DMS53 (cell line): ENCODE data around the gene NWD2.

Experiments used
- DNase-seq: peaks from one replicate; lab custom pipeline; 2025; lab: John Stamatoyannopoulos, UW

The NWD2 gene

DNA sequence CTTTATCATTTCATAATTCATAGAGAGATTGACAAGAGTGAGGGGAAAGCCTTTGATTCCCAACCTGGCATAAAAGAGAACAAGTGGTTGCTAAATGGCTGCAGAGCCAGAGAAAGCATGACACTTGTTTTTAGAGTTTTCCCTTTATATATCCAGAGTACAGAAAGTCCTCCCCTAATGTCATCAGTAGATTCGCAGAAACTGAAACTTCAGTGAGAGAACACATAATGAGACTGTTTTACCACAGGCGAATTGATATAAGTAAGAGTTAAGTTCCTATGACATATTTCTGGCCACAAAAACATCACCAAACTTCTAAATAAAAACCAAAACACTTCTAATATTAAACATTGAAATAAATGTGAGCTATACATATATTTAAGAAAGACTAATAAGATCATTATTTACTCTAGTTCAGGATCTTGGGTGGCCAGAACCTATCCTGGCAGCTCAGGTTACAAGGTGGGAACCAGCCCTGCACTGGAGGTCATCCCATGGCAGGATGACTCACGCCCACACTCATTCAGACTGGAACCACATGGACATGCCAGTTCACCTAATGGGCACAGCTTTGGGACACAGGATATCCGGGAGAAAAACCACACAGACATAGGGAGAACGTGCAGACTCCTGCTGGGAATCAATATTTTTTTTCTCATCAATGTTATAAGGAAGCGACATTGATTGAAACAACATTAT is 35.5 kb downstream of the NWD2 start:
- DNase-seq: peak; percentile 81

DNA sequence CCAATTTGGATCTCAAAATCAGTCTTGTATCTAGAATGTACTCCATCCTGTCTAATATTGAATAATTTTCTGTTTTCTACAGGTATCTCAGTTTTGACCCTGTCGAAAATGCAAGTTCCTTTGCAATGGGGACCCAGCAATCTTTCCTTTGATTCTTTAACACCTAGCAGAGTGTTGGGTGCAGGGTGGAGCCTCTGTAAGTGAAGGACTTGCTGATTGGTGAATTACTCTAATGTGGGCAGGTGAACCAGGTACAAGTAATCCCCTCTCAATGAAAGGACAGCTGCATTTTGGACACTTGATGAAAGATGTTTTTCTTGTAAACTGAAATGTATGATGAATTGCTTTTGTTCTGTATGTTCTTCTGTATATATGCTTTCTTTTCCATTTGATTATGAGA is 54.9 kb downstream of the NWD2 start:
- DNase-seq: no peak

DNA sequence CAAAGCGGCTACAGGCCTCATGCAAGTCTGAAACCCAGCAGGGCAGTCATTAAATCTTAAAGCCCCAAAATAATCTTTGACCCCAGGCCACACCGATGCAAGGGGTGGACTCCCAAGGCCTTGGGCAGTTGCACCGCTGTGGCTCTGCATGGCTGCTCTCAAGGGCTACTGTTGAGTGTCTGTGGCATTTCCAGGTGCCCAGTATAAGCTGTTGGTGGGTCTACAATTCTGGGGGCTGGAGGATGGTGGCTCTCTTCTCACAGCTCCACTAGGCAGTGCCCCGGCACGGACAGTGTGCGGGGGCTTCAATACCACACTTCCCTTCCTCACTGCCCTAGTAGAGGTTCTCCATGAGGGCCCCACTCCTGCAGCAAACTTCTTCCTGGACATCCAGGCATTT is 60.1 kb downstream of the NWD2 start:
- no peak for DNase-seq

DNA sequence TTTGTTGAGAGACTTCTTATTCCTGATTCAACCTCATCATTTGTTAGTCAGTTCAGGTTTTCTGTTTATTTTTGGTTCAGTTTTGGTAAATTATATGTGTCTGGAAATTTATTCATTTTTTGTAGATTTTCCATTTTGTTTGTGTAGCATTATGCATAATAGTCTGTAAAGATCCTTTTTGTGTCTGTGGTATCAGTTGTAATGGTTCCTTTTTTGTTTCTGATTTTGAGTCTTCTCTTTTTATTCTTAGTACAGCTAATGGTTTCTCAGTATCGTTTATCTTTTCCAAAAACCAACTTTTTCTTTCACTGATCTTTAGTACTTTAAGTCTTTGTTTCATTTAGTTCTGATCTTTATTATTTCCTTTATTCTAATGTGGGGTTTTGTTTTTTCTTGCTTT is 61.4 kb downstream of the NWD2 start:
- no peak for DNase-seq

DNA sequence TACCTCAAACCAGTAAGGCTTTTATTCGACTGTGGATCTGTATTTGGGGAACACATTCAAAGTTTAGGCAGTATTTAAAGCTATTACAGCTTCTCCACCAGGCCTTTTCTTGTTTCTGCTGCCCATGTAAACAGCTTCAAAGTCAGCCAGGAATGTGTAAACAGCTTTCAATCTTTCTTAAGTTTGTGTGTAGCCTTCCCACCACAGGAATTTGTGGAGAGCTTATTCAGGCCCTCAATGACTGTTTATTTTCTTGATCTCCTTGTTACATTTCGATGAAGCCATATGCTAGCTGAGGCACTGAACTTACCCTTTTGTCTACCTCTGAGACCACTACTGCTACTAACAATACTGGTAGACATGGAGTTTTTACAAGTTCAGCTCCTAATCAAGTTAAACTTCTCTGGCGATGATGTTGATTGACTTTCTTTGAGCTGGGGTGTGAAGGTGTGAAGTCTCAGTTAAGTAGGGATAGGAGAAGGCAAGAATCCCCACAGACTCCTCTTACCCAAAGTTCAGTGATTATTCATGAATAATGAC is 72.6 kb downstream of the NWD2 start:
- peak; percentile 27 for DNase-seq

DNA sequence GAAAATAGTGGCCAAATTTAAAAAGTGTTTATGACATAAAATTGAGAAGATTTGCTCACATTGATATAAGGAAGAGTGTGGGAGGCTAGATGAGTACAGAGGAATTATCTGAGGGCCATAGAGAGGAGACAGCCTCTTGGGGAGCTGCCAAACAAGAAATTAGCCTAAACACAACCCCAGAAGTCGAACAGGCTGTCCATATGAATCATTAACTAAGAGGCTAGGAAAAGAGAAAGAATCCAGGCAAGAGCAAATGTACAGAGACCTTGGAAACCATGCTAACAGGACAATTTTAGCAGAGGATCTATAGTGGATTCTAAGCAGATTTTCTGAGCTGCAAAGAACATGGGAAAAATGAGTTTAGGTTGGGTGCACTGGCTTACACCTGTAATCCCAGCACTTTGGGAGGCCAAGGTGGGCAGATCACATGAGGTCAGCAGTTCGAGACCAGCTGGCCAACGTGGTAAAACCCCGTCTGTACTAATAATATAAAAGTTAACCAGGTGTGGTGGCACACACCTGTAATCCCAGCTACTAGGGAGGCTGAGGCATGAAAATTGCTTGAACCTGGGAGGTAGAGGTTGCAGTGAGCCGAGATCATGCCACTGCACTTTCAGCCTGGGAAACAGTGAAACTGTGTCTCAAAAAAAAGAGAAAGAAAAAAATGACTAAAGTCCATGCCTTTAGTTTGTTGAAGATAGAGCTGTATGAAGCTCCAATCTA is 76.1 kb downstream of the NWD2 start:
- DNase-seq: peak; percentile 31

DNA sequence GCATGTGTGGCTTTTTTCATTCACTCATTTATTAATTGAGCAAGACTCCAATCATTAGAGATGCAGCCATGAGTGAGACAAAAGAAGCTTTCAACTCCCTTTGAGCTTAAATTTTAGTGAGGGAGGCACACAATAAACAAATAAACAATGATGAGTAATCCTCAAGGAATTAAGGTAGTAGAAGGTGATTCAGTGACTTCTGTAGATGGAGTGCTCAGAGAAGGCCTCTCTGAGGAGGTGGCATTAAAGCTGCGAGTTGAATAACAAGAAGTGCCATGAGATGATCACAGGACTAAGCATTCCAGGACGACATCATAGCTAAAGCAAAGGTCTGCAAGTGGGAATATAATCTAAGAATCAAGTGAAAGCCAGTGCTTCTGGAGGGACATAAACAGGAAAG is 77.6 kb downstream of the NWD2 start:
- DNase-seq: peak; percentile 39

DNA sequence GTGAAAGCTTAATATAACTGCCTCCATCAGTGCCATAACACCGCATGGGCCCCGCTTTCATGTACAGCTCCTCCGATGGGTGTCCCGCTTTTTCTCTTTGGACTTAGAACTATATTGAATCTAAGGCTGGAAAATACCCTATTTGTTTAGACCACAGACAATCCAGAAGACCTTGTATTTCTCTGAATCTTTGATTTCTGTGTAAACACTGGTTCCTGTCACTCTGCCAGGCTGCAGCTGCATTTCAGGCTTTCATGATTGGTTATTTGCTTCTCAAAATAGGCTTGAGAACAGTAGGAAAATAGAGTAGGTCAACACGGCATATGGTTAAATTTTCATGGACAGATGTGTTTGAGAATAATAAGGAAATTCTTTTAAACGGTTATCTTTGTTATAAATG is 80.0 kb downstream of the NWD2 start:
- peak; percentile 65 for DNase-seq

DNA sequence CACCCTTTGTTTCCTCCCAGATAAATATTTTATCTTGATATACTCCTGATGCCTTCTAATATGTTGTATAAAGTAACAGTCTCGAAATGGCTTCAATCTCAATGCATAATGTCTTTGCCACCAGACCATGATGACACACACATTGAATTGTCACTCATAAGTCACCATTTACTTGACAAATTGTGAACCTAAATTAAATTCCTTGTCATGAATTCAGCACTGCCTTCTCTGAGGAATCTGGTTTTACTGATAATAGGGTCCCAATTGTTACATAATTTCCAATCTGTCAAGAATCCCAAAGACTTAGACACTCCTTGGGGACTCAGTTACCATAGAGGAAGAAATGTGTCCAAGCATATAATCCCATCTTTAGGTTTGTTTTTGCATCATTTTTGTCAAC is 82.3 kb downstream of the NWD2 start:
- no peak for DNase-seq

DNA sequence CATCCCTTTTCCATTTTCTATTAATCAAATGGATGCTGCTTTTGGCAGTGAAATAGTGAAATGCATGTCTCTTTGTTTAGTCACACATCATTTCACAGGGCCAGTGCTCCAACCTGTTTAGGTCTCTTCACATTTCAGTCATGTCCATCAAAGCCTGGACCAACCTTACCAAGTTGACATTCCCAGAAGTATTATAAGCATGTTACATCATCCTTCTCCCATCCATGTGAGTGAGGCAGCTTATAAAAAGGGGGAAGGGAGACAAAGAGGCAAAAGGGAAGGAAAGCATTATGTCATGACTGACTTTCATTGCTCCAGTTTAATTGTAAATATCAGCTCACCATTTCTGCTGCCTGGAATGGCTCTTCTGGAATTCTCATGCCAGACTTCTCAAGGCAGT is 94.4 kb downstream of the NWD2 start:
- DNase-seq: peak; percentile 99

DNA sequence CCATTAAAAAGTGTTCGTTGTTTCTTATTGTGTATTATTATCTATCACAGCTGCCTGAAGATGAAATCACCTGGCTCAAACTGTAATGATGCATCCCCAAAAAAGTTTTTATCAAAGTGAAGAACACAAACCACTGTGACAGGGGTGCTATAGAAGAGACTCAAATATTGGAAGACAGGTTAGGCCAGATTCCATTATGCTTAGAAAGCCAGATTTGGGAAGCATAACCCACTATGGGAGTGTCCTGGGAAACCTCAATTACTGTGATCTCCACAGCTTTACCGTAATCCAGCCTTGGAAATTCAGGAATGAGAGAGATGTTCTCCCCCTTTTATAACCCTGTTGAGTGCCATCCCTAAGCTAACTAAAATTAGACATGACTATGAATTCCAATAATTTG is 114.2 kb downstream of the NWD2 start:
- DNase-seq: no peak

DNA sequence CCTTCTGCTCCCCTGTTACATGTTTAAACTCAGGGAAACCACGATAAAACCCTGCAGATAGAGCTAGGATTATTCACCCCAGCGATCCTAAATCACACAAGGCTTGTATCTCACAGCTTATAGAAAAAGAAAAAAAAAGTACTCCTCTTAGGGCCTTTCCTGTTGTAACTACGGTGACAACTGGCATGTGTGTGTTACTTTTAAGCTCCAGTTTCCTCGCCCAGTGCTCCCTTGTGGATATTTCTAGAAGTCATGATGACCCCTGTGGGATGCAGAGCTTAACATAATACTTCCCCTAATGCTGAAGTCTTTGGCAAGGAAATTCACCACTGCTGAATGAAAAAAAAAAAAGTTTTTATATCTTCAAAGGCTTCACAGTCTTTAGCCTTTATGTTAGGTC is 114.7 kb downstream of the NWD2 start:
- DNase-seq: no peak

DNA sequence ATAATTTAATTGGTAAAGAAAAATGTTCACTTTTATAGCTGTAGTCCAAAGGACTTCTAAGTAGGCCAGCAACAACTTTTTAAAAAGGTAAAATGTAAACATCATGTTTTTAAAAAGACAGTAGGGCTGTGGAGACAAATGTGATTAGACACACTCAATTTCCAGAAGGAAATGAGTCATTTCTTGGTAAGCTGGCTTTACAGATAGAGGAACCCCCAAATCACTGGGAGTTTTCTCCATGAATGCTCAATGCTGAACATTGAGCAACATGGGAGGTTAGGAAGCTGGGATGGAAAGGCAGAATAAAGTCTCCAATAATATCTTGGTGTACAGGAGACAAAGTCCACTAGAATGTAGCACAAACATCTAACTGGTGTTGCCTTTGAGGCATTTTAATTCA is 121.3 kb downstream of the NWD2 start:
- no peak for DNase-seq

DNA sequence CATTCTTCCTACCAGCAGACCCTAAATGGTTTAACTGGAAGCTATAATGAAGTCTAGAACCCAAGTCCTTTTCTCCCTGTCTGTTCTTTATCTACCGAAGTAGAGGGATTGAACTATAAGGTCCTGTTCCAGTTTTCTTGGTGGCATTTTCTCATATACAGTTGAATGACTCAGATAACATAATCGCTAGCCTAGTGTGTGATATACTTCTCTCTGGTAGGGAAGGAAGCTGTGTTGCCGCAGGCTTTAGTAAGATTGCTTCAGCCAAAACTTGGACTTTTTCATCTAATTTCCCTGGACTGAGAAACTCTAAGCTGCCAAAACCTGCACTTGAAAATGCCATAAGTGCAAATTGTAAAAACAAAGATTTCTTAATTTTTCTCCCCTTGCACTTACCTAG is 123.4 kb downstream of the NWD2 start:
- no peak for DNase-seq

DNA sequence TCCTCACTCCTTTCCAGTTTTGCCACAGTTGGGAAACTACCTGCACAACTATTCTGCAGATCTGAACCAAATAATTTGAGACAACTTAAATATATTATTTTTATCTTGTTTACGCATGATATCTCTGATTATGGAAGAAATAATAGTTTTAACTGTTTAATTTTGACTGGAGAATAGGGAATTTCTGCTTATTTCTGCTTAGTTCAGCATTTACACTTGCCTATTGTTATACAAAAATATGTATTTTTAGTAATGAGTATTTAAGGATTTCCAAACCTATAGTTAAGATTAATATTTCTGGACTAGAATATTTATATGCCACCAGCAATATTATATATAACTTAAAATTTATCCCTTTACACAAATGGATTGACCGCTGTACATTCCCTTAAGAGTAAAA is 125.5 kb downstream of the NWD2 start:
- no peak for DNase-seq

DNA sequence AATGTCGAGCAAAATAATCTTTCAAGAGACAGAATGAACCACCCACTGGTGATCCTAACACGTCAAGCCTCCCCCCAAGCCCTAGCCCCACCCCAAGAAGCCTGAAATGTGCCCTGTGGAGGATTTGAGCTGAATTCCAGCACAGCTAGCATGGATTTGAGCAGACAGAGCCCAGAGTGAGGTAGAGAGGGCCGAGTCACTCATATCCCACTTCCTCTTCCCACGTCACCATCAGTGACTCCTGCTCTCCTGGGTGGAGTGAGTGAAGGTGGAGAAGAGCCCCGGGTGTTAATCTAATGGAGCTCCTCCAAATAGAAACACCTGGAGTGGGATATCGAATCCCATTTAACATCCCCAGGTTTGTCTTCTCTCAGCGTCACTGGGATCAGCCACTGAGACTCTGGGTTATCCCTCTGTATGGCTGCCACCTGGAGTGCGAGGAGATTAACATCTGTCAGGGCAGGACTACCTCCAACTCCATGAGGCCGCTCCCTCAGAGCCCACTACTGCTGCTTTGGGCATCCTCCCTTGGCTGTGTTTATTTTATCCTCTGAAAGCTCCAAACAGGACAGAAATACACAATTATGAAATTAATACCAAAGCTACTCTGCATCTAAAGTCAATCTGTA is 136.6 kb downstream of the NWD2 start:
- peak; percentile 10 for DNase-seq

DNA sequence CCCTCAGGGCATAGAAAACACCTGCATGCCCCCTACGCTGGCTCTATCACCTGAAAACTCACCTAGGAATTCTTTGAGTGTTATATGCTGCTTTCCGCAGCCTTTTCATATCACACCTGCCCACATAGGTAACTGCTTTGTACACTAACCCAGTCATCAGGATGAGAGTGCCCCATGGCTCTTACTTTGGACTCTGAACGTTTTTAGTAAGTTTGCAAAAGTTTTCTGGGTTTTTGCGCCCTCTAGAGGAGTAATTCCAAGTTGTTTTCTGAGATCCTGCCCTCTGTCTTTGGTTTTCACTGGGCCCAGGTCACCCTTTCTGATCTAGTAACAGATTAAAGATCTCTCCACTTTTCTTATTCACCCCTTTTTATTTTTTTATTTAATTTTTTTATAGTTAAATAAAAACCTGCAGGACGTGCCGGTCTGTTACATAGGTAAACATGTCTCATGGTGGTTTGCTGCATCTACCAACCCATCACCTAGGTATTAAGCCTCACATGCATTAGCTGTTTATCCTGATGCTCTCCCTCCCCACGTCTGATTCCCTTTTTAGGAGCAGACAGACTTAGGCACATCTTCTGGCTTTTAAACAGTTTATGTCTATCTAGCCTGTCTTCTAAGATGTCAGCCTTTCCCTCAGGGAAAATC is 139.2 kb downstream of the NWD2 start:
- DNase-seq: peak; percentile 83

DNA sequence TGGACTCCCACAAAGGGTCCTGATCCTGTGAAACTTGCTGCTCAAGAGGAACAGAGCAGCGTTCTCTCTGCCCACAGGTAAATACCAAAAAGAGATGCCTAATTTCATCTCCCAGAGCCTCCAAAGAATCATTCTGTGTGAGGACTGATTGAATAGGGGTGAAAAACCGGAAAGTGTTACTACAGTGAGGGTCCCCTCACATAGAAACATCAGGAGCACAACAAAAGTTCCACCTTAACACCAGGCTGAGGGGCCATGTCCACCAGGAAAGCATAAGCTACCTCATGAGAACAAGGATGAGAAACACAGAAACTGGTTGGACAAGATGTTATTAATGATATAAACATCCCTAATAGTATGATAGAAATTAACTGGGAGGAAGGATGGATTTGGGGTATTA is 140.9 kb downstream of the NWD2 start:
- DNase-seq: no peak

DNA sequence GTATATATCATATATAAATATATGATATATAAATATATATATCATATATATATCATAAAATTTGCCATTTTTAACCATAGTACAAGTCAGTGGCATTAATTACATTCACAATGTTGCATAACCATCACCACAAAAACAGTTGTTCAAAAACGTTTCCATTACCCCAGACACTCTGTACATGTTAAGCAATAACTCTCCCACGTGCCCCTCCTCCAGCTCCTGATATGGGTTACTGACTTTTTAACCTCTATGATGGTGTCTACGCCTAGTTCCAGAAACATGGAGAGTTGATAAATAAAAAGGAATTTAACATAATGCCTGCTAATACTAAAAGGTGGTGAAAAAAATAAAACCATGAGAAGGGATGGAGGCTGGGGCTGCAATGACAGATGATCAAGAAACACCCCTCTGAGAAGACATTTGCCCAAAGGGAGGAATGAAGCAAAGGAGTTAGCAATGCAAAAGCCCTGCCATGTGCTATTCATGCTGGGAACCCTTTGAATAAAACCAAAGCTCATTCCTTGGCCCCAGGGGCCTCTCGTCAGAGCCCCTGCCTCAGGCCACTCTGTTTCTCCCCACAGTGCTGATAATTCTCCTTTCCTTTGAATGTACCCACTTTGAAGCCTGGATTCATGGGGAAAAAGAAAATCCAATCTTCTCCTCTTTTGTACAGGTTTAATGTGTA is 144.3 kb downstream of the NWD2 start:
- DNase-seq: no peak

DNA sequence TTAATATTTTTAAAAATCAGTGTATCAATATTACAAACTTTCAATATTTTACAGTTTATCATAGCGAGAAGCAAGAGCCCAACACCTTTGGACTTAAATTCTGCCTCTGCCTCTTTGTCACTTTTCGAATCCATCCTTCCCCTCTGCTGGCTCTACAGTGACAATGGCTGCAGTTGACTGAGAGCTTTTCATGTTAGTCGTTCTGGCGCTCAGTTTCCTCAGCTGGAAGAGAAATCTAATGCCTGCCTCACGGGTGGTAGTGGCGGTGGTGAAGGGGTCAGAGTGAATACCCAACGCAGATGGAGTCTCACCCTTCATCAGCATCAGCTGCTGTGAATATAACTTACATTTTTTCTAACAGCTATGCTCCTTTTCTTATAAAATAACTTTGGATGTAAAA is 144.8 kb downstream of the NWD2 start:
- no peak for DNase-seq

DNA sequence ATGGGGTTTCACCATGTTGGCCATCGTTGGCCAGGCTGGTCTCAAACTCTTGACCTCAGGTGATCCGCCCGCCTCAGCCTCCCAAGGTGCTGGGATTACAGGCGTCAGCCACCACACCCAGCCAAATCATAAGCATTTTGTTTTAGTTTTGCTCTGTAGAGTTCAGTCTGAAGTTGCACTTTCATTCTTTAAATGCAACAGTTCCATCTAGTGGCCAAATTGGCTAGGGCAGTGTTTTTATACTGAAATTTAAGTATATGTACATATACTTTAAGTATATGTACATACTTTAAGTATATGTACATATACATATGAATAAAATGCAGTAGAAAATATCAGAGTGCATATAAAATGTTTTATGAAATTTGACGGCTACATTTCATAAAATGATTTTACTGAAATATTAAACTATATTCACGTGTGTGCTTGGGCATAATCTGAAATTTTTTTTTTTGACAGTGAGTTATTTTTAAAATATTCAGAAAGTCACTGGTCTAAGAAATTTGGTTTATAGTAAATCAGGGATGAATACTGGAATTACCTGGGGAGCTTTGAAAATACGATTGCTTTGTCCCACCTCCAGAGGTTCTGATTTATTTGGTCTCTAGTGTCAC is 145.5 kb downstream of the NWD2 start:
- peak; percentile 90 for DNase-seq
